H1 (cell line): ENCODE data around the gene PKMYT1. TPM values are rescaled to one million over a fixed set of nuclear protein-coding genes. Genes with fewer than 3 reads are reported as not detected.
A peak's percentile ranks its signal among the peaks of the same experiment; 100 is the strongest.

Source experiments
- CBX5 ChIP-seq: fragments of 300-800, 300-1000 bp; sonication (generic); IDR thresholded peaks from 2 replicates; pipeline ENCODE4 v1.7.1; 2016; ENCODE audit warnings: antibody characterized with exemption, low read length, low read depth
- EZH2 ChIP-seq: fragments of 200-600 bp; sonication (generic); IDR thresholded peaks from 2 replicates; pipeline ENCODE4 v1.7.1; 2012; ENCODE audit warnings: low read depth, mild to moderate bottlenecking, moderate library complexity, low read length, inconsistent platforms; ENCODE audit not compliant: severe bottlenecking
- polyA plus RNA-seq, 7 experiments: library from polyadenylated mRNA; depleted of rRNA in 3 of 7; stranded (reverse) in 5 of 7; unstranded in 2 of 7; fragments of >200 nt in 5 of 7; fragments of 200-250 nt in 2 of 7; gene quantifications; 1 replicate in 5 of 7; 2 replicates in 1 of 7; 4 replicates in 1 of 7; pipeline versions ENCODE4 v1.2.1 to v1.2.3, GENCODE V29; 2011 to 2013; ENCODE audit warnings: missing spikeins in 2 of 7, mixed read lengths in 2 of 7
- total RNA-seq: library from RNA; stranded (reverse); fragmentation: NEBNext Ultra II Directional; extraction: Animal tissue kit (Norgen Biotek cat#: 25700); gene quantifications from 2 replicates; pipeline ENCODE4 v1.2.1, GENCODE V29; 2021
- TF ChIP-seq, protein P1 (sequence below), 3 experiments: IDR thresholded peaks; 1 replicate in 2 of 3; 2 replicates in 1 of 3; pipeline versions ENCODE4 v1.5.1 to v1.6.1; 2011; ENCODE audit warnings: low read length in 3 of 3, mild to moderate bottlenecking in 3 of 3, inconsistent platforms in 2 of 3, low read depth in 1 of 3, moderate library complexity in 1 of 3; ENCODE audit not compliant: insufficient read depth in 1 of 3; ENCODE audit errors: control extremely low read depth in 1 of 3

PKMYT1 gene
- total and polyA plus RNA-seq, 2 of the 8 experiments (the other 6 are each of a cell fraction or from before 2014, with no cell fraction given): 74.7 to 85.2 TPM

DNA sequence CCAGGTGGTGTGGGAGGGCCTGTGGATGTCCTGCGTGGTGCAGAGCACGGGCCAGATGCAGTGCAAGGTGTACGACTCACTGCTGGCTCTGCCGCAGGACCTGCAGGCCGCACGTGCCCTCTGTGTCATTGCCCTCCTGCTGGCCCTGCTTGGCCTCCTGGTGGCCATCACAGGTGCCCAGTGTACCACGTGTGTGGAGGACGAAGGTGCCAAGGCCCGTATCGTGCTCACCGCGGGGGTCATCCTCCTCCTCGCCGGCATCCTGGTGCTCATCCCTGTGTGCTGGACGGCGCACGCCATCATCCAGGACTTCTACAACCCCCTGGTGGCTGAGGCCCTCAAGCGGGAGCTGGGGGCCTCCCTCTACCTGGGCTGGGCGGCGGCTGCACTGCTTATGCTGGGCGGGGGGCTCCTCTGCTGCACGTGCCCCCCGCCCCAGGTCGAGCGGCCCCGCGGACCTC lies 33.3 kb upstream of the PKMYT1 start (continued):
- TF ChIP-seq, protein P1, sequence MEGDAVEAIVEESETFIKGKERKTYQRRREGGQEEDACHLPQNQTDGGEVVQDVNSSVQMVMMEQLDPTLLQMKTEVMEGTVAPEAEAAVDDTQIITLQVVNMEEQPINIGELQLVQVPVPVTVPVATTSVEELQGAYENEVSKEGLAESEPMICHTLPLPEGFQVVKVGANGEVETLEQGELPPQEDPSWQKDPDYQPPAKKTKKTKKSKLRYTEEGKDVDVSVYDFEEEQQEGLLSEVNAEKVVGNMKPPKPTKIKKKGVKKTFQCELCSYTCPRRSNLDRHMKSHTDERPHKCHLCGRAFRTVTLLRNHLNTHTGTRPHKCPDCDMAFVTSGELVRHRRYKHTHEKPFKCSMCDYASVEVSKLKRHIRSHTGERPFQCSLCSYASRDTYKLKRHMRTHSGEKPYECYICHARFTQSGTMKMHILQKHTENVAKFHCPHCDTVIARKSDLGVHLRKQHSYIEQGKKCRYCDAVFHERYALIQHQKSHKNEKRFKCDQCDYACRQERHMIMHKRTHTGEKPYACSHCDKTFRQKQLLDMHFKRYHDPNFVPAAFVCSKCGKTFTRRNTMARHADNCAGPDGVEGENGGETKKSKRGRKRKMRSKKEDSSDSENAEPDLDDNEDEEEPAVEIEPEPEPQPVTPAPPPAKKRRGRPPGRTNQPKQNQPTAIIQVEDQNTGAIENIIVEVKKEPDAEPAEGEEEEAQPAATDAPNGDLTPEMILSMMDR (IDR thresholded peaks at IDR 0.05; ENCODE audit: control extremely low read depth in 1 of 3, insufficient read depth in 1 of 3, low read depth in 1 of 3, low read length in 3 of 3): peak in 2 of 3 experiments; percentile 2 to 13; a peak in 2 of 4 replicates
- TF ChIP-seq CBX5: no peak
- no peak for TF ChIP-seq EZH2
